HL-60 (cell line): Measurements from ENCODE around the gene LAPTM5.

Experiments used
- DNase-seq, 2 experiments: peaks; one replicate each; pipeline ENCODE4 v3.0.0-alpha.2; 2010 to 2020; ENCODE audit warnings: low read depth in 1 of 2, low spot score in 1 of 2
- H3K27ac ChIP-seq: fragments of 250-450 bp; sonication (Bioruptor Pico); replicated peaks from 2 replicates; pipeline ENCODE4 v1.5.1; 2020; ENCODE audit warnings: mild to moderate bottlenecking, moderate library complexity
- H3K27me3 ChIP-seq: fragments of 250-450 bp; sonication (Bioruptor Pico); 2 replicates; pipeline ENCODE4 v1.5.1; 2021; ENCODE audit warnings: mild to moderate bottlenecking, moderate library complexity; ENCODE audit not compliant: insufficient read depth, poor library complexity, severe bottlenecking
- H3K4me3 ChIP-seq: replicated peaks from 2 replicates; pipeline ENCODE4 v1.5.1; 2011; ENCODE audit warnings: mild to moderate bottlenecking, control low read depth, low read length; ENCODE audit not compliant: insufficient read depth
- GABPA ChIP-seq: IDR thresholded peaks from 2 replicates; pipeline ENCODE4 v1.6.1; 2012; ENCODE audit warnings: low read depth
- POLR2AphosphoS5 ChIP-seq: IDR thresholded peaks from 2 replicates; pipeline ENCODE4 v1.6.1; 2012; ENCODE audit warnings: low read depth
- REST ChIP-seq: IDR thresholded peaks from 2 replicates; pipeline ENCODE4 v1.6.1; 2012; ENCODE audit warnings: low read depth; ENCODE audit not compliant: insufficient replicate concordance
- SPI1 ChIP-seq: IDR thresholded peaks from 2 replicates; pipeline ENCODE4 v1.6.1; 2012; ENCODE audit warnings: low read depth, mild to moderate bottlenecking, borderline replicate concordance
- TF ChIP-seq, protein P1 (sequence below): IDR thresholded peaks from one replicate; pipeline ENCODE4 v1.5.1; 2011; ENCODE audit warnings: low read length, control low read depth, inconsistent platforms; ENCODE audit not compliant: insufficient read depth

The LAPTM5 gene

GRCh38 chr1:30718091-30718635 is 39.4 kb downstream of the LAPTM5 start:
- DNase-seq: peak; percentile 92 to 99
- TF ChIP-seq SPI1 (no peak), GABPA (no peak), REST (no peak), POLR2AphosphoS5 (no peak)
- TF ChIP-seq, protein P1, sequence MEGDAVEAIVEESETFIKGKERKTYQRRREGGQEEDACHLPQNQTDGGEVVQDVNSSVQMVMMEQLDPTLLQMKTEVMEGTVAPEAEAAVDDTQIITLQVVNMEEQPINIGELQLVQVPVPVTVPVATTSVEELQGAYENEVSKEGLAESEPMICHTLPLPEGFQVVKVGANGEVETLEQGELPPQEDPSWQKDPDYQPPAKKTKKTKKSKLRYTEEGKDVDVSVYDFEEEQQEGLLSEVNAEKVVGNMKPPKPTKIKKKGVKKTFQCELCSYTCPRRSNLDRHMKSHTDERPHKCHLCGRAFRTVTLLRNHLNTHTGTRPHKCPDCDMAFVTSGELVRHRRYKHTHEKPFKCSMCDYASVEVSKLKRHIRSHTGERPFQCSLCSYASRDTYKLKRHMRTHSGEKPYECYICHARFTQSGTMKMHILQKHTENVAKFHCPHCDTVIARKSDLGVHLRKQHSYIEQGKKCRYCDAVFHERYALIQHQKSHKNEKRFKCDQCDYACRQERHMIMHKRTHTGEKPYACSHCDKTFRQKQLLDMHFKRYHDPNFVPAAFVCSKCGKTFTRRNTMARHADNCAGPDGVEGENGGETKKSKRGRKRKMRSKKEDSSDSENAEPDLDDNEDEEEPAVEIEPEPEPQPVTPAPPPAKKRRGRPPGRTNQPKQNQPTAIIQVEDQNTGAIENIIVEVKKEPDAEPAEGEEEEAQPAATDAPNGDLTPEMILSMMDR: no peak
- H3K27me3 ChIP-seq: no peaks in the 10 kb centered on the region
- peak overlapping the region; percentile 34 for H3K4me3 ChIP-seq
- H3K27ac ChIP-seq: peak overlapping the region; percentile 42; the same call in 1 of the 2 replicates

DNA sequence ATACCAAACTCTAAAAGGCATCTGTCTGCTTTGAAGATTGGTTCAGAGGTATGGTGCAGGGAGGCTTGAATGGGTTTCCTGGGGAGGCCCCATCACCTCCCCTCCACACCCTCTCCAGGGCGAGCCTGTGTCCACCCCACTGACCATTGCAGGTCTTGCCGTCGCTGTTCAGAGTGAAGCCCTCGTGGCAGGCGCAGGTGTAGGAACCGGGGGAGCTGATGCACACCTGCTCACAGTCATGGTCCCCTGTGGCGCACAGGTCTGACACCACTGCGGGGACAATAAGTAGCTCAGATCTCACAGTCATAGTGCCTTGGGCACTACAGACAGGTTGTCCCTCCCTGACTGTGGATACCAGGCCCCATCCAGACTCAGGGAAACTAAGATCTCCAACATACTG is 40.9 kb downstream of the LAPTM5 start:
- Histone ChIP-seq H3K27me3 (no peaks in the 10 kb centered on the region), H3K4me3 (no peak overlapping the region), H3K27ac (no peak overlapping the region)
- TF ChIP-seq POLR2AphosphoS5 (no peak), REST (no peak)
- DNase-seq: no peak

DNA sequence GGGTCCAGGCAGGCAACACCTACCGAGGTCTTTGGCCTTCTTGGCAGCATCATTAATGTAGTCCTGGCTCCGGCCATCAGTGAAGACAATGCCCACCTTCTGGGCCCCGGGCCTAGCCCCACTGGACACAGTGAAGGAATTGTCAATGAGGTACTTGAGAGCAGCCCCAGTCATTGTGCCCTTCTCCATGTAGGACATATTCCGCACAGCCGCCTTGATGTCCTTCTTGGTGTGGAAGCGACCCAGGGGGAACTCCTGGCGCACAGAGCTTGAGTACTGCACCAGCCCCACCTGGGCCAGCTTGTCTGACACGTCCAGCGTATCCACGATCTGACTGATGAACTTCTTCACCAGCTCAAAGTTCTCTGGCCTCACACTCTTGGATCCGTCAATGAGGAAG is 41.7 kb downstream of the LAPTM5 start:
- H3K4me3 ChIP-seq: no peak overlapping the region
- no peak for TF ChIP-seq POLR2AphosphoS5
- TF ChIP-seq SPI1: no peak
- TF ChIP-seq, protein P1: no peak
- TF ChIP-seq REST: no peak
- TF ChIP-seq GABPA: no peak
- no peaks in the 10 kb centered on the region for H3K27me3 ChIP-seq
- DNase-seq: no peak
- H3K27ac ChIP-seq: no peak overlapping the region

GRCh38 chr1:30715216-30715615 is 42.4 kb downstream of the LAPTM5 start:
- Histone ChIP-seq H3K4me3 (no peak overlapping the region), H3K27me3 (no peaks in the 10 kb centered on the region), H3K27ac (no peak overlapping the region)
- DNase-seq: peak in 1 of 2 experiments; percentile 23
- TF ChIP-seq, protein P1: peak; percentile 56
- no peak for TF ChIP-seq REST
